GDM1 (cell line): Measurements from ENCODE around the gene BTBD19.
"Not testable (repeated sequence)": the region's sequence is repeated elsewhere in the genome, so short reads cannot be mapped to it uniquely, and the experiment has no call there.

Experiments used
- DNase-seq: peaks from one replicate; lab custom pipeline; 2025; lab: John Stamatoyannopoulos, UW

BTBD19 gene, protein sequence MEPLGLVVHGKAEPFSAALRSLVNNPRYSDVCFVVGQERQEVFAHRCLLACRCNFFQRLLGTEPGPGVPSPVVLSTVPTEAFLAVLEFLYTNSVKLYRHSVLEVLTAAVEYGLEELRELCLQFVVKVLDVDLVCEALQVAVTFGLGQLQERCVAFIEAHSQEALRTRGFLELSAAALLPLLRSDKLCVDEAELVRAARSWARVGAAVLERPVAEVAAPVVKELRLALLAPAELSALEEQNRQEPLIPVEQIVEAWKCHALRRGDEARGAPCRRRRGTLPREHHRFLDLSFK

DNA sequence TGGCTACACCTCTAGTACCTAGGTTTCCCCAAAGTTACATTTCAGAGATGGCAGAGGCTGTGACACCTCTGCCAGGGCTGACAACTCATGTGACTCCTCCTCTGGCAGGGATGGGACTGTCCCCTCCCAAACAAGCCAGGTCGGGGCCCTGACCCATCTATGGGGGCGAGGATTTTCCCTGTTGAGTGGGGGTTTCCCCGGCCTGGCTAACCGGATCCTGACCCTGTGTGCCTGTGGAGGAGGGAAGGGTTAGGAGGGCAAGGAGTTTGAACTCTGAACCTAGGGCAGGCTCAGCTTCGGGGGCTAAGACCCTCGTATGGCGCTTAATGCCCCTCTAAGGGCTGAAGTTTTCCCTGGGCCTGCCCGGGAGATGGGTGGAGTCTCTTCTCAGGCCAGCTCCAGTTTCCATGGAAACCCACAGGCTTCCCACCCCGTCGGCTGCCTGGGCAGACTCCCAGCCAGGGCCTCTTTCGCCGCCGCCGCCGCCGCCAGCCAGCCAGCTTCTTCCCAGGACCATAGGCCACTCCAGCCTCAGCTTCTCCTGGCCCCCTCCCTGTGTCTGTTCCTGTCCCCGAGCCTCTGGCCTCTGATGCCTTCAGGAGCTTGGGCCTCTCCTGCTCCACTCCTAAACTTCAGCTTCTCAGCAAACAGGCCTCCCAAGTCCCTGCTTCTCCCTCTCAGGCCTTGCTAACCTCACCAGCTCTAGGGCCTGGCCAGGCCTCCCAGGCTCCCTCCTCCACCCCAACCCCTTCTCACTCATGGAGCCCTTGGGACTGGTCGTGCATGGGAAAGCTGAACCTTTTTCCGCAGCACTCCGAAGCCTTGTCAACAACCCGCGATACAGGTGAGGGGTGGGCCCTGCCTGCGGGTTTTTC lies at the start of gene BTBD19:
Gene BTBD19 (plus strand): TSS at position 461 of the 875 bp plus-strand sequence. CDS start 298 bp downstream, at position 759.
- DNase-seq: no peak

DNA sequence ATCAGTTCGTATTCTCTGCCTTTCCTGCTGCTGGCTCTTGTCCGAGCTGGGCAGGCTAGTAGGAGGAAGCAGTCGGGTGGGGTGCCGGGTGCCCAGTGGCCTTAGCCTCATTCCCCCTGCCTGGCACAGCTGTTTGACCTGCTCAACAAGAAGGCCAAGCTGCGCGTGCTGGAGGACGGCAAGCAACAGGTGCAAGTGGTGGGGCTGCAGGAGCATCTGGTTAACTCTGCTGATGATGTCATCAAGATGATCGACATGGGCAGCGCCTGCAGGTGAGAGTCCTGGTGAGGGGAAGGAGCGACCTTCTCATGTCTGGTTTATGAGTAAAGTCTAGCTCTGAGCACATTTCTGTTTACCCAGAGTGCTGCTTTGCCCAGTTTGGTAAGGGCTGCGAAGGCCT lies 49.2 kb upstream of the BTBD19 start:
- DNase-seq: no peak

DNA sequence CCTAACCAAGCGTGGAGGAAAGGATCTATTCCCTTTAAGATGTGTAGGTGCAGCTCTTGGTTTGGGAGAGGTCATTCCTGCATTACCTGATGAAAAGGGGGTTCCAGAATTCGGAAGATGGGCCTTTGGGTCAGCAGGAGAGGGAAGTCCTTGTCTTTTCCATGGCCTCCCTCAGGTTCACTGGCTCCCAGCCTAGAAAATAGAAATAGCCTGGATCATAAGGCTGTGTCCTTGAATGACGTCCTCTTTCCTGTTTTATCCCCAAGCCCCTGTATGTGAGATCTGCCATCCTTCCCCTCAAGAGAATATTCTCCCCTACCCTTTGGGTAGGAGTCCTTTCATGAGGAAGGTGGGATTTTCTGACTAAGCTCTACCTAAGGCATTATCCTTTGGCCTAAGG lies 47.4 kb upstream of the BTBD19 start:
- DNase-seq: no peak

DNA sequence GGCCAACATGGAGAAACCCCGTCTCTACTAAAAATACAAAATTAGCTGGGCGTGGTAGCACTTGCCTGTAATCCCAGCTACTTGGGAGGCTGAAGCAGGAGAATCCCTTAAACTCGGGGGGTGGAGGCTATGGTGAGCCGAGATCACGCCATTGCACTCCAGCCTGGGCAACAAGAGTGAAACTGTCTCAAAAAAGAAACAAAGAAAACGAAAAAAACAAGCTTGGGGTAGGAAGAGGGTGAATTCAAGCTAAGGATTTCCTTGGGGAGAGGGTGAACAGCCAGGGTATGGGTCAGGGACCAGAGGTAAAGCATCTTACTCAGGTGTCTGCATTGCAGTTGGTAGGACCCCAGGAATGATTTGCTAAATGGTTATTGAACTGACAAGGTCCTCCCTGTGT lies 41.9 kb upstream of the BTBD19 start:
- DNase-seq: not testable (repeated sequence)

DNA sequence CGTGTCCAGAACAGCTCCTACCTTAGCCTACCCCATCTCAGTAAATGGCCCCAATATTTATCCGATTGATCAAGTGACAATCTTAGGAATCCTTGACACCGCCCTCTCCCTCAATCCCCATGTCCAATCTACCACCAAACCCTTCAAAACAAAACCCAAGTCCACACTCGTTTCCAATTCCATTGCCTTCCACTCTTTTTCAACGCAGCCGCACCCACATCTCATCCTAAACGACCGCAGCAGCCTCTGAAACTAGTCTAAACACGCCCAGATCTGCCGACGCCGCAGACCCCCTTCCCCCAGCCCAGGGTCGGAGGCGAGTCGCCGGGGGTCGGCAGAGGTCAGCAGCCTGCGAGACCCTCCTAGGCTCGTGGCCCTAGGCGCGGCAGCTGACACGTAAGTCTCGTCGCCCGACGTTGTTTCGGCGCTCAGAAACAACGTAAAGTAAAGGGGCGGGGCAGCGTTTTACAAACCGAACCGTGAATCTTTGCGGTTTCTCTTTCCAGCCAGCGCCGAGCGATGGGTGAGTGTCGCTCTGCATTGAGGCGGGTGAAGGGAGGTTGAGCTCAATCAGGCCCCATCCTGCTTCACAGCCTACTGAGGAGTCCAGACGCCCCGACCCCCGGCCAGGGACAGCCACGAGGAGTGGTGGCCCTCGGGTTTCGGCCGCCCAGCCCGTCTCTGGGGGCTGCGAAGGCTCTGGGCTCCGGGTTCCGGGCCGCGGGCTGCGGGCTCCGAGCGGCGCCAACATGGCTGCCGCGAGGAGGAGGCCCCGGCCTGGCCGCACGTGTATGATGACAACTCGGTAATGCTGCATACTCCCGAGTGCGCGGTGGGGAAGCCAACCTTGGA lies 33.0 kb upstream of the BTBD19 start, which contains the start of gene RPS8:
Gene RPS8 (plus strand): TSS at position 463 of the 852 bp plus-strand sequence. CDS start 57 bp downstream, at position 520.
- peak; percentile 90 for DNase-seq

DNA sequence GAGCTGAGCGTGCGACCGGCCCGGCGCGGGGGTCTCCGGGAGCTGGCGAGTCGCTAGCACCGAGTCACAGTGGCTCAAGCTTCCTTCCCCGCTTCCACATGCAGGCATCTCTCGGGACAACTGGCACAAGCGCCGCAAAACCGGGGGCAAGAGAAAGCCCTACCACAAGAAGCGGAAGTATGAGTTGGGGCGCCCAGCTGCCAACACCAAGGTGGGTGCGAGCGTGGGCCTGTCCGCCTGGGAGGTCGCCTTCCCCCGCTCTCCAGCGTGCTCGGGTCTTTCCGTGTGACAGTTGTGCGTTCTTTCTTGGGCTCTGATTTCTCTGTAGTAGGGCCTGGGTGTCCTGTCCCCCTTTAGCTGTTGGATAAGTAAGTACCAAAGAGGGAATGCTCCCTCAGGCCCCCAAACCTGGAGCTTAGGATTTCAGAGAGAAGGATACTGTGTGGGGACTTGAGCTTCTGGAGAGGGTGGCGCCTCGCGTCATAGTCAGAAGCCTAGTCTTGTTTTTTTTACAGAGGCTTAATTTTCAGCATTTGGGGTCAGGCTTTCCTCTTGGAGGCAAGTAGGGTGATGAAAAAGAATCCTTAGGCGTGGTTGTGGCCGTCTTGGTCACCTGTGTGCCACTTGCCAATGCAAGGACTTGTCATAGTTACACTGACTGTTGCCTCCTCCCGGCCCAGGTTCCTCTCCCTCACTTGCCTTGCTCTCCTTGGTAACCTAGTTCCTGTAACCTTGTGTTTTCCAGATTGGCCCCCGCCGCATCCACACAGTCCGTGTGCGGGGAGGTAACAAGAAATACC lies 32.2 kb upstream of the BTBD19 start:
- no peak for DNase-seq

DNA sequence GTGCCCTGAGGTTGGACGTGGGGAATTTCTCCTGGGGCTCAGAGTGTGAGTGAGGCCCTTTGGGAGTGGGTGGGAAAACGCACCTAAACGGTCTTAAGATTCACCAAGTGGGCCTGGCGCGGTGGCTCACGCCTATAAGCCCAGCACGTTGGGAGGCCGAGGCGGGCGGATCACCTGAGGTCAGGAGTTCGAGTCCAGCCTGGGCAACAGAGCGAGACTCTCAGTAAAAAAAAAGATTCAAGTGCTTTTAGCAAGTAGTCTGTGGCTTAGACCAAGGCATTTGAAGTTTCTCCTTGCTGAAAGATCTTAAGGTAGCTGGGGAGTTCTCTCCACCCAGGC lies 31.6 kb upstream of the BTBD19 start:
- no peak for DNase-seq

DNA sequence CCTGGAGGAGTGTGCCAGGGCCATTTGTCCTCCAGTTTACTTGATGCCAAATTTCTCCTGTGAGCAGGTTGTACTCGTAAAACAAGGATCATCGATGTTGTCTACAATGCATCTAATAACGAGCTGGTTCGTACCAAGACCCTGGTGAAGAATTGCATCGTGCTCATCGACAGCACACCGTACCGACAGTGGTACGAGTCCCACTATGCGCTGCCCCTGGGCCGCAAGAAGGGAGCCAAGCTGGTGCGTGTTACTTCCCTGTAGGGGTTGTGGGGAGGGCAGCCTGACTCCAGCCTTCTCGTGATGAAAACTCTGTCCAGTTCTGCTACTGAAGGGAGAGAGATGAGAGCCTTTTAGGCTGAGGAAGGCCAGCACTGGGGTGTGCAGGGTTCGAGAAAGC lies 30.8 kb upstream of the BTBD19 start:
- no peak for DNase-seq

DNA sequence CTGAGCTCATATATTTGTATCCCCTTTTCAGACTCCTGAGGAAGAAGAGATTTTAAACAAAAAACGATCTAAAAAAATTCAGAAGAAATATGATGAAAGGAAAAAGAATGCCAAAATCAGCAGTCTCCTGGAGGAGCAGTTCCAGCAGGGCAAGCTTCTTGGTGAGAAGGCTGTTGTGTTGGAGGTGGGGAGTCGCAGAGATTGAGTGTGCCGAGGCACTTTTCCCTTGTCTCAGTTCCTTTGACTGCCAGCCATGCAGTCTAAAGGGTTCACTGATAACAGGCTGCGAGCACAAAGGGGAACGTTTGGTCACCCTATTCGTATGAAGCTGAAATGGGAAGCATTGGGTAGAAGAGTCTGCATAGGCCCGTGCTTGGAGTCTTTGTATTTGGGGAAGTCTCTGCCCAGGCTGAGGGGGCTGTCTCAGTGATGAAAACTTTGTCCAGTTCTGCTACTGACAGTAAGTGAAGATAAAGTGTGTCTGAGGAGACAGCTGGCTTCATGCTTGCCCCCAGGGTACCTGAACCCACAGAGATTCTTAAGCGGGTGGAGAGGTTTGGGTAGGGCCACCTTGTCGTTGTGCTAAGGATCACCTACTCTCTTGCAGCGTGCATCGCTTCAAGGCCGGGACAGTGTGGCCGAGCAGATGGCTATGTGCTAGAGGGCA lies 30.2 kb upstream of the BTBD19 start:
- DNase-seq: no peak

DNA sequence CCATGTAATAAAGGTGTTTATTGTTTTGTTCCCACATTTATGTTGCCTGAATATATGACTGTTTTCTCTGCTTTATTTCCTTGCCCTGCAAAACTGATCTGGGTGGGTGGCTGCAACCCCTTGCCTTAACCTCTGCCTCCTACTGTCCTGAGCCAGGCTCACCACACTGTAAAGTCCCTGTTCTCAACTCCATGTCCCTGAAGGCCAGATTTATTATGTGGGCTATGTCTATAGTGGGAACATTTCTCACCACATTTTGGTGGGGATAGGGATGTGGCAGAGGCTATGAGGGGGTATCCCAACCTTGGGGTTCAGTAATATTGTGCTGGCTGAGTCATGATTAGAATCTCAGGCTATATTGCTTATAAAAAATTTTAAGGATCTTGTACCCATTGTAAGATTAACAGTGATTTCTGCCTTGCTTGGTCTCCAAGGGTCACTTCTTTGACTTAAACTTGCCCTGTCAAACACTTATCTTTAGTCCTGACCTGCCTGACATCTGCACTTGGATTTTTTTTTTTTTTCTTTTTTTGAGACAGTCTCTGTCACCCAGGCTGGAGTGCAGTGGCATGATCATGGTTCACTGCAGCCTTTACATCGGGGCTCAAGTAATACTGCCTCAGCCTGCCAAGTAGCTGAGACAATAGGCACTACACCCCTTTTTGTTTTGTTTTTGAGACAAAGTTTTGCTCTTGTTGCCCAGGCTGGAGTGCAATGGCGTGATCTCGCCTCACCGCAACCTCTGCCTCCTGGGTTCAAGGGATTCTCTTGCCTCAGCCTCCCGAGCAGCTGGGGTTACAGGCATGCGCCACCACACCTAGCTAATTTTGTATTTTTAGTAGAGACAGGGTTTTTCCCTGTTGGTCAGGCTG lies 29.4 kb upstream of the BTBD19 start:
- no peak for DNase-seq

DNA sequence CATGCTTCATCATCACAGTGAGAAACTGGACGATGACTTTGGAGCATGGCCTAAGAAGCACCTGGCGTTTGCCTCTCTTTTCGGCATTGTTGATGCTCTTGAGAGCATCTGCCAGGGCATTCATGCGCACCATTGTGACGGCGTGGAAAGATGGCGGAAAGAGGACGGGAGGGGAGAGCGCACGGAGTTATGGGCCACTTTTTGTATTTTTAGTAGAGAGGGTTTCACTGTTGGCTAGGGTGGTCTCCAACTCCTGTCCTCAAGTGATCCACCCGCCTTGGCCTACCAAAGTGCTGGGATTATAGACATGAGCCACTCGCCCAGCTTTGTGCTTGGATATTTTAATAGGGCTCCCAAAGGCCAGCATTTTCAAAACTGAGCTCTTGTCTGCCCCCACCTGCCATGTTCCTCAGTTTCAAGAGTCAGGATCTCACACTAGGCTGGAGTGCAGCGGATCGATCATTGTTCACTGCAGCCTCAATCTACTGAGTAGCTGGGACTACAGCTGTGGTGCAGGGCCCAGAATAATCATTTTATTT lies 27.7 kb upstream of the BTBD19 start:
- DNase-seq: no peak

DNA sequence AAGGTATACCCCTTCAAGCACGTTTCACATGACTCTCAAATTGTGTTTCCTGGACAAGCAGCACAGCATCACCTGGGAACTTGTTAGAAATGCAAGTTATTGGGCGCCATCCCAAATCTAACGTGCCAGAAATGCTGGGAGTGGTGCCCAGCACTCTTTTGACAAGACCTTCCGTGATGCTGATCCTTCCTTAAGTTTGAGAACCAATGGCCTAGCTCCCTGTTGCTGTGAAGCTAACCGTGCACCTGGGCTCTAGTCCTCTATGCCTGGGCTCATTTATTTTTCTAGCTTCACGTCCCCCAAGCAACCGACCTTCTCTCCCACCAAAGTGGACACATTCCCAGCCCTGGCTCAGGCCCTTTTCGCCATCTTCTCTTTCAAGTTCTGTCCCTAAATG lies 24.6 kb upstream of the BTBD19 start:
- DNase-seq: no peak

DNA sequence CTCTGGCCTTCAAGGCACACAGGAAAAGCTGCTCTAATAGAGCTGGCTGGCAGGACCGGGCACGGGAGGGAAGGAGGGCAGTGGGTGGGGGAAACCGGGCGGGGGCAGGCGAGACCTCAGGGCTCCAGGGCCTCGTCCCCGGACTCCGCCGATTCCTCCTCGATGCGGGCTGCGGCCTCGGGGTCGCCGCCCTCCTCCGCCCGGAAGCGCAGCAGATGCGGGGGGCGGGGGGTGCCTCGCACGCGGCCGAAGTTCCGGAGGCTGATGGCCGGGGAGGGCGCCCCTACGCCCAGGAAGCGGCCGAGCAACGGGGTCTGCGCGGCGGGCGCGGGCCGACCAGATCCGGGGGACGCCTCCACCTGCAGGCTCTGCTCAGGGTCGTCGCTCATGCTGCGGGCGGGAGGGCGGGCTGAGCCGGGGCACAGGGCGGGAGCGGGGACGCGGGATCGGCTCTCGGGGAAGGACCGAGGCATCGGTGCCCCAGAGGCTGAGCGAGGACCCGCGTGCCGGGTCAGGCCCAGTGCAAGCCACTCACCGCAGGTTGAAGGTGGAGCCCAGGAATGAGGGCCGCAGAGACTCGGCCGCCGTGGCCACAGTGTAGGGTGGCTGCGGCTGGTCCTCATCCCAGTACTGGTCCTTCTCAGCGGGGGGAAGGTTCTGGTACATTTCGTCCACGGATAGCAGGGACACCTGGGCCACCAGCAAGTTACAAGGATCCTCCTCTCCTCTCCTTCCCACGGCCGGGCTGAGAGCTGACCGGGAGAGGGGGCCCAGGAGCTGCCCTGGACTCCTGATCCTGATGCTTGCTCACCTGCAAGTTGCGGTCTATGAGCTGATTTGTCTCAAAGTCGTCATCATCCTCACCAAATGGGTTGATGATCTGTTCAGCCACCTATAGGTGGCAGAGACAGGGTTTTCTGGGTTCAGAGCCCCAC lies 24.0 kb upstream of the BTBD19 start:
- DNase-seq: no peak

DNA sequence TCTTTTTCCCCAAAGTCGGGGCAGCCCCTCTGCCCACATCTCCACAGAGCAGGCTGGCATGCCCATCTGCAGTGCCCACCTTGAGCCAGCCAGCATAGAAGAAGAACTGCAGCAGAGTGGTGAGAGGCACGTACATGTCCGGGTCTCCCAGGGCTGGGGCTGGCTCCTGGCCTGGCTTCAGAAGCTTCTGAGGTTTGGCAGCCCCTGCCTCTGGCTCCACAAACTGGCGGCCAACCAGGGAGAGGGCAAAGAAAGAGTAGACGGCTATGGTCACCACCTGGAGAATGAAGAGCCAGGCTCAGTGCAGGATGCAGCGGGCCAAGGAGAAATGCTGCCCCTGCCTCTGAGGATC lies 23.3 kb upstream of the BTBD19 start:
- DNase-seq: no peak

DNA sequence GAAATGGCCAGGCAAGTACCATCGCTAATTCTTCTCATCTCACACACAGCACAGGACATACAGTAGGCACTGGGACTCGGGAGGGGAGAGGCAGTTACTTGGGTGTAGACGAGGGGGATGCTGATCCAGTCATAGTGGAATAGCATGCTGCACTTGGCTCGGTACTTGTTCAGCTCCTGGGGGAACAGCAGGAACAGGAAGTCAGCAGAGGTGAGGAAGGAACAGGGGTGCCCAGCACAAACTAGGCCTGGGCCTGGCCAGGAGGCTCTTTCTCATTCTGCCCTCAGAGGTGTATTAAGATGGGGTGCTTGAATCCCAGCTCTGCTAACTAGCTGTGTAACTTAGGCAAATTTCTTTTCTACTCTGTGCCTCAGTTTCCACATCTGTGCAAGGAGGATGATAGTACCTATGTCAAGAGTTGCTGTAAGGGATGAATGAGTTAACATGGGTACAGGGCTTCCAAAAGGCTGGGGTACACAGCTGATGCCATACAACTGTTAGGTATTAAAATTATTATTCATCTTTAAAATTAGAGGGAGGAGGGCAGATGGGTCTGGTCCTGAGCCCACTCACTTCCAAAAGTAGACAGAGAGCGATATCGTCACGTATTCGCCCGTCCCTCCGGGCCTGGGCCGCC lies 22.7 kb upstream of the BTBD19 start:
- DNase-seq: no peak

DNA sequence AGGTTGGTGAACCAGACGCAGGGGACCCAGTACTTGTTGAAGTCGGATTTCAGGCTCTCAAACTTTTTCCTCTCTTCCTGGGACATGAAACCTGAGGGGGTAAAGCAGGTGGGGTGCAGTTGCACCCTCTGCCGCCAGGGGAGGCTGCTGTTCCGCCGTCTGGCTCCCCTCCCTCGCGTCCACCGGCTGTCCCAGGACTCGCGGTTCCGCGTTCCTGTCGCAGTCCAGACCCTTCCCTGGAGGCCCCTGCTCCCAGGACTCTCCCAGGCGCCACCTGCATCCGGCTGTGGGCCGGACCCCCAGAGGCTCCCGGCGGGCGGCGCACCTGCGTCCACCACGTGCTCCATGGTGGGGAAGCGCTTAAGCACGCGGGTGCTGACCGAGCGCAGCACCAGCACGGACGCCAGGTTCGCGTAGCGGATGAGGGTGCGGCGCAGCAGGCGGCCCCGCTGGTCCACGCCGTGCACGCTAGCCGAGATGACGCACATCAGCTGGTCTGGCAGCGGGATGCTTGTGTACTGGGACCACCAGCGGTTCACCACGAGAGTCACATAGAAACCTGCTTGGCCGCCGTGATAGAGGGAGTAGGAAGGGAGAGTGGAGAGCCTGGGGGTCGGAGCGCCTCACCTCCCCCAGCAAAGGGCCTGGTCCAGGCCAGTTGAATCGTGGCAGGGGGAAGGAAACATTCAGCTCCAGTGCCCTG lies 22.0 kb upstream of the BTBD19 start:
- peak; percentile 9 for DNase-seq

DNA sequence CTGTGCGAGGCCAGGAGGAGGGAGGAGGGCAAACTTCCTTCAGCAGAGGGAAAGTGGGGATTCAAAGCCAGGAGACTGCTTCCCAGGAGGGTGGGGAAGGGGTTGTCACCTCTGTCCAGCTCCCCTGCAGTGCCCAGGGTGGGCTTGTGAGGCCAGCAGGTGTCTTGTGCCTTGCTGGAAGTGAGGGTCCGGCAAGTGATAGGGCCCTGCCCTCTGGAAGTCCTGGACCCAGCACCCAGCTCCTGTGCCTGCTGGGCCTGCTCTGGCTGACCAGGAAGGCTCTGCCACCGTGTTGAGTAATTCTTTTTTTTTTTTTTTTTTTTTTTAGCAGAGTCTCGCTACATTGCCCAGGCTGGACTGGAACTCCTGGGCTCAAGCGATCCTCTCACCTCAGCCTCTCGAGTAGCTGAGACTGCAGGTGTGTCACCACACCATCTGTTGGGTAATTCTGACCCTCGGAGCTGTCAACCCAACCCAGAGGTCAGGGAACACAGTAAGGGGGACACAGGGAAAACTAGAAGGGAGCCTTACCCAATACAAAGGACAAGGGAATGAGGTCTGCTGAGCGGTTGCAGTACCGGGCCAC lies 21.4 kb upstream of the BTBD19 start:
- no peak for DNase-seq
